DND-41 (cell line): ENCODE results near the gene ENDOD1.

Experiments used
- EZH2 ChIP-seq: IDR thresholded peaks from 3 replicates; pipeline ENCODE4 v1.6.1; 2012; ENCODE audit warnings: borderline replicate concordance, low read depth, mild to moderate bottlenecking, moderate library complexity, low read length, inconsistent platforms; ENCODE audit not compliant: severe bottlenecking
- TF ChIP-seq, protein P1 (sequence below): IDR thresholded peaks from 2 replicates; pipeline ENCODE4 v1.5.1; 2012; ENCODE audit warnings: borderline replicate concordance, low read length, moderate library complexity, mild to moderate bottlenecking; ENCODE audit not compliant: poor library complexity, severe bottlenecking; ENCODE audit errors: extremely low read depth

DNA sequence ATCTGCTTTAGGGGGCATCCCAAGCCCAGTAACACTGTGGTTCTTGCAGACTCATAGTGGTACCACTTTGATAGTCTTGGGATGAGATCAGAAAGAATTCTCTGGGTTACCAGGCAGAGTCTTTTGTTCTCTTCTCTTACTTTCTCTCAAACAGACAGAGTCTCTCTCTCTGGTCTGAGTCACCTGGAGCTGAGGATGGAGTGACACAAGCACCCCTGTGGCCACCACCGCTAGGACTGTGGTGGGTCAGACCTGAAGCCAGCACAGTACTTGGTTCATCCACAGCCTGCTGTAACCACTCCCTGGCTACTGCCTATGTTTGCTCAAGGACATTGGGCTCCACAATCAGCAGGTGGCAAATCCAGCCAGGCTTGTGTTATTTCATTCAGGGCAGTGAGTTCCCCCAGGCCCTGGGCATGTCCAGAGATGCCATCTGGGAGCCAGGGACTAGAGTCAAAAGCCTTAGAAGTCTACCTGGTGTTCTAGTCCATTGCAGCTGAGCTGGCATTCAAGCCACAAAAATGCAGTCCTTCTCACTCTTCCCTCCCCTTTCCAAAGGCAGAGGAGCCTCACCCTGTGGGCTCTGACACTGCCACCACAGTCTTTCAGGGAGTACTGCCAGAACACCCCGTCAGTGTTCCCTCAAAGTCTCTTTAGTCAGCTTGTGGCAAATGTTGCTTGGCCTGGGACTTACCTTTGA, 29.9 kb downstream of the ENDOD1 start:
- TF ChIP-seq, protein P1, sequence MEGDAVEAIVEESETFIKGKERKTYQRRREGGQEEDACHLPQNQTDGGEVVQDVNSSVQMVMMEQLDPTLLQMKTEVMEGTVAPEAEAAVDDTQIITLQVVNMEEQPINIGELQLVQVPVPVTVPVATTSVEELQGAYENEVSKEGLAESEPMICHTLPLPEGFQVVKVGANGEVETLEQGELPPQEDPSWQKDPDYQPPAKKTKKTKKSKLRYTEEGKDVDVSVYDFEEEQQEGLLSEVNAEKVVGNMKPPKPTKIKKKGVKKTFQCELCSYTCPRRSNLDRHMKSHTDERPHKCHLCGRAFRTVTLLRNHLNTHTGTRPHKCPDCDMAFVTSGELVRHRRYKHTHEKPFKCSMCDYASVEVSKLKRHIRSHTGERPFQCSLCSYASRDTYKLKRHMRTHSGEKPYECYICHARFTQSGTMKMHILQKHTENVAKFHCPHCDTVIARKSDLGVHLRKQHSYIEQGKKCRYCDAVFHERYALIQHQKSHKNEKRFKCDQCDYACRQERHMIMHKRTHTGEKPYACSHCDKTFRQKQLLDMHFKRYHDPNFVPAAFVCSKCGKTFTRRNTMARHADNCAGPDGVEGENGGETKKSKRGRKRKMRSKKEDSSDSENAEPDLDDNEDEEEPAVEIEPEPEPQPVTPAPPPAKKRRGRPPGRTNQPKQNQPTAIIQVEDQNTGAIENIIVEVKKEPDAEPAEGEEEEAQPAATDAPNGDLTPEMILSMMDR: no peak
- no peak for TF ChIP-seq EZH2
